B cell (primary cell): ENCODE data around the gene NIN. TPM values are rescaled to one million over a fixed set of nuclear protein-coding genes. Genes with fewer than 3 reads are reported as not detected.

Source experiments
- ATAC-seq: fragments of 200-7000 bp; cut with Tn5 transposase; one replicate; pipeline ENCODE4 v1.10.0; 2021; ENCODE audit warnings: low read depth, mild to moderate bottlenecking, moderate number of reproducible peaks, moderate library complexity
- CTCF ChIA-PET: fragments of 350-600 bp; sonication (Branson Sonifier 250); formaldehyde crosslinking; loops from one replicate; lab custom pipeline; 2021; ENCODE audit warnings: antibody characterized with exemption, inconsistent platforms; lab: Charles Lee
- POLR2A ChIA-PET: fragments of 350-600 bp; sonication (Branson Sonifier 250); formaldehyde crosslinking; loops from one replicate; lab custom pipeline; 2021; ENCODE audit warnings: antibody characterized with exemption; lab: Charles Lee
- DNase-seq: peaks from one replicate; pipeline ENCODE4 v3.0.0; 2013
- H2AFZ ChIP-seq: 2 replicates; pipeline ENCODE4 v1.6.1; 2012; ENCODE audit warnings: mild to moderate bottlenecking, low read depth, low read length; ENCODE audit not compliant: insufficient read depth, poor library complexity, severe bottlenecking
- H3K27ac ChIP-seq, 2 donors: 1 replicate in 1 of 2; 2 replicates in 1 of 2; pipeline ENCODE4 v1.5.1; 2012 to 2013; ENCODE audit warnings: low read length in 2 of 2, mild to moderate bottlenecking in 2 of 2, moderate library complexity in 1 of 2
- H3K27me3 ChIP-seq, 4 experiments: fragments of 200-600 bp in 1 of 4; sonication (generic) in 1 of 4; replicated peaks in 1 of 4; 1 replicate in 2 of 4; 2 replicates in 2 of 4; pipeline versions ENCODE4 v1.6.1 to v1.7.0; 2013 to 2016; ENCODE audit warnings: low read length in 3 of 4, mild to moderate bottlenecking in 2 of 4, mixed read lengths in 1 of 4, moderate library complexity in 1 of 4; ENCODE audit not compliant: insufficient read depth in 4 of 4, control insufficient read depth in 3 of 4; ENCODE audit errors: control extremely low read depth in 1 of 4
- H3K36me3 ChIP-seq, 2 experiments: replicated peaks in 1 of 2; 1 replicate in 1 of 2; 2 replicates in 1 of 2; pipeline versions ENCODE4 v1.6.1 to v1.7.1; 2013; ENCODE audit warnings: low read length in 1 of 2; ENCODE audit not compliant: insufficient read depth in 2 of 2, control insufficient read depth in 1 of 2; ENCODE audit errors: control extremely low read depth in 1 of 2, extremely low read depth in 1 of 2
- H3K4me1 ChIP-seq, 2 donors: fragments of 200-600 bp in 1 of 2; sonication (generic) in 1 of 2; 1 replicate in 1 of 2; 2 replicates in 1 of 2; pipeline versions ENCODE4 v1.5.1 to v1.6.1; 2013 to 2017; ENCODE audit warnings: low read length in 2 of 2; ENCODE audit not compliant: control insufficient read depth in 2 of 2, insufficient read depth in 2 of 2
- H3K4me2 ChIP-seq: replicated peaks from 2 replicates; pipeline ENCODE3; 2012; ENCODE audit warnings: mild to moderate bottlenecking, low read depth, low read length; ENCODE audit not compliant: poor library complexity, severe bottlenecking
- H3K4me3 ChIP-seq, 5 experiments: fragments of 200-600 bp in 1 of 5; sonication (generic) in 1 of 5; 1 replicate in 3 of 5; 2 replicates in 2 of 5; pipeline versions ENCODE4 v1.5.1 to v1.7.0; 2011 to 2016; ENCODE audit warnings: low read length in 4 of 5, mild to moderate bottlenecking in 4 of 5, low read depth in 2 of 5, control low read depth in 1 of 5, moderate library complexity in 1 of 5; ENCODE audit not compliant: insufficient read depth in 1 of 5; ENCODE audit errors: control extremely low read depth in 1 of 5, extremely low read depth in 1 of 5
- H3K79me2 ChIP-seq: fragments of 200-600 bp; sonication (generic); one replicate; pipeline ENCODE4 v1.6.0; 2016; ENCODE audit warnings: low read length; ENCODE audit not compliant: control insufficient read depth, insufficient read depth
- H3K9ac ChIP-seq: fragments of 200-600 bp; sonication (generic); 2 replicates; pipeline ENCODE4 v1.6.1; 2017; ENCODE audit warnings: mild to moderate bottlenecking, low read length, moderate library complexity
- H3K9me3 ChIP-seq, 3 donors: one replicate each; pipeline versions ENCODE4 v1.6.1 to v1.7.1; 2013; ENCODE audit warnings: low read length in 2 of 3; ENCODE audit not compliant: control insufficient read depth in 2 of 3, insufficient read depth in 1 of 3; ENCODE audit errors: control extremely low read depth in 1 of 3
- H4K20me1 ChIP-seq: 2 replicates; pipeline ENCODE4 v1.6.0; 2012; ENCODE audit warnings: mild to moderate bottlenecking, low read length; ENCODE audit not compliant: insufficient read depth, control insufficient read depth, poor library complexity, severe bottlenecking
- H3K27ac Mint-ChIP-seq: one replicate; pipeline ENCODE4 v1.8.0; 2021; ENCODE audit warnings: mixed read lengths
- H3K27me3 Mint-ChIP-seq: one replicate; pipeline ENCODE4 v1.8.0; 2021; ENCODE audit warnings: mixed read lengths
- H3K4me1 Mint-ChIP-seq: one replicate; pipeline ENCODE4 v1.8.0; 2021; ENCODE audit warnings: mixed read lengths
- H3K4me3 Mint-ChIP-seq: one replicate; pipeline ENCODE4 v1.8.0; 2021; ENCODE audit warnings: mixed read lengths
- H3K9me3 Mint-ChIP-seq: one replicate; pipeline ENCODE4 v1.8.0; 2022; ENCODE audit warnings: mixed read lengths; ENCODE audit not compliant: insufficient read depth
- CTCF ChIP-seq: fragments of 200-600 bp; IDR thresholded peaks from one replicate; pipeline ENCODE4 v1.8.0; 2022; ENCODE audit warnings: antibody characterized with exemption, mild to moderate bottlenecking
- EZH2 ChIP-seq: IDR thresholded peaks from 2 replicates; pipeline ENCODE4 v1.6.1; 2012; ENCODE audit warnings: borderline replicate concordance, low read depth, mild to moderate bottlenecking, moderate library complexity, low read length; ENCODE audit not compliant: insufficient read depth, poor library complexity, severe bottlenecking
- WGBS: methylation state at CpG from one replicate; pipeline ENCODE4 v1.1.5; 2013; ENCODE audit warnings: missing lambda C conversion rate; ENCODE audit not compliant: insufficient coverage; 5-methylcytosine and 5-hydroxymethylcytosine counted together
- intact Hi-C: fragments of 100-400 bp; cut with micrococcal nuclease; formaldehyde crosslinking; loops from one replicate; pipeline ENCODE4 v1.10.0; 2022
- polyA plus RNA-seq: library from polyadenylated mRNA; depleted of rRNA; stranded (reverse); fragments of >200 nt; gene quantifications from 2 replicates; pipeline ENCODE4 v1.2.3, GENCODE V29; 2012
- total RNA-seq, 2 donors: library from RNA; stranded (reverse); fragments of 120-200 nt in 1 of 2; gene quantifications; 1 replicate in 1 of 2; 2 replicates in 1 of 2; pipeline versions ENCODE4 v1.2.3 to v1.2.4, GENCODE V29; 2013 to 2022

The NIN gene
- total and polyA plus RNA-seq, 2 donors (not counting 1 experiment from before 2014, with no cell fraction given), result 25.4 to 219 TPM

GRCh38 chr14:50772412-50772811, 58.5 kb downstream of the NIN start:
- ChIA-PET CTCF (interaction anchor here (1.2 to 10.5 kb wide), 5 partner anchors 15 to 90 kb away, joined by 3 to 258 read pairs (median 19); no protein-coding TSS in a partner anchor), POLR2A (interaction anchor here (0.7 kb wide), 1 partner anchor 91 kb away, joined by 3 read pairs; no protein-coding TSS in a partner anchor)
- H2AFZ ChIP-seq, result no peak overlapping the region
- peaks cover 41% of the 10 kb centered on the region for H3K79me2 ChIP-seq
- no peaks in the 10 kb centered on the region for H3K9me3 ChIP-seq
- intact Hi-C loops, result no loop called here
- ATAC-seq (no peak), DNase-seq (no peak)
- Mint-ChIP-seq H3K27ac (no peak overlapping the region), H3K27me3 (no peaks in the 10 kb centered on the region), H3K9me3 (no peaks in the 10 kb centered on the region), H3K4me1 (peaks cover 6% of the 10 kb centered on the region), H3K4me3 (no peak overlapping the region)
- no peak overlapping the region for H3K4me3 ChIP-seq
- H3K27me3 ChIP-seq, result no peaks in the 10 kb centered on the region
- TF ChIP-seq EZH2 (no peak), CTCF (no peak)
- H3K4me1 ChIP-seq, result peaks cover 0 to 3% of the 10 kb centered on the region in 2 donors
- no peak overlapping the region for H3K9ac ChIP-seq
- 98% methylated on average over 6 of the region's 7 CpGs for WGBS
- no peak overlapping the region for H3K4me2 ChIP-seq
- H3K36me3 ChIP-seq, result peaks cover 1 to 95% of the 10 kb centered on the region in 2 experiments
- no peak overlapping the region for H3K27ac ChIP-seq
- peaks cover 7% of the 10 kb centered on the region for H4K20me1 ChIP-seq

- intact Hi-C loops, result no loop called here
- H3K4me2 ChIP-seq, result no peak overlapping the region
- DNase-seq (no peak), ATAC-seq (no peak)
- TF ChIP-seq EZH2, result no peak
- no peak for TF ChIP-seq CTCF
- H3K36me3 ChIP-seq, result peaks cover 1 to 93% of the 10 kb centered on the region in 2 experiments
- ChIA-PET POLR2A (no interaction called here), CTCF (interaction anchor here (0.8 to 10.5 kb wide), 5 partner anchors 13 to 453 kb away, joined by 3 to 258 read pairs (median 7); no protein-coding TSS in a partner anchor)
- H3K27me3 Mint-ChIP-seq, result no peaks in the 10 kb centered on the region
- no peak overlapping the region for H3K9ac ChIP-seq
- H3K9me3 Mint-ChIP-seq, result no peaks in the 10 kb centered on the region
- H3K4me1 ChIP-seq, result peaks cover 0 to 3% of the 10 kb centered on the region in 2 donors
- H2AFZ ChIP-seq, result no peak overlapping the region
- H3K79me2 ChIP-seq, result peaks cover 28% of the 10 kb centered on the region
- H3K27me3 ChIP-seq, result no peaks in the 10 kb centered on the region
- H3K4me1 Mint-ChIP-seq, result peaks cover 6% of the 10 kb centered on the region
- WGBS, result 97% methylated on average over 8 of the region's 8 CpGs
- H3K4me3 Mint-ChIP-seq, result no peak overlapping the region
- H3K9me3 ChIP-seq, result no peaks in the 10 kb centered on the region
- H4K20me1 ChIP-seq, result peaks cover 7% of the 10 kb centered on the region
- no peak overlapping the region for H3K27ac Mint-ChIP-seq
- no peak overlapping the region for H3K4me3 ChIP-seq
- no peak overlapping the region for H3K27ac ChIP-seq
Observed at GRCh38 chr14:50770586-50770985, 60.4 kb downstream of the NIN start.
